K562 (cell line): ENCODE measurements around the gene WDR86. TPM values are rescaled to one million over a fixed set of nuclear protein-coding genes. Genes with fewer than 3 reads are reported as not detected.

Source experiments
- ARID1B ChIP-seq: fragments of 450-650 bp; IDR thresholded peaks from 2 replicates; pipeline ENCODE4 v1.6.1; 2016; ENCODE audit warnings: antibody characterized with exemption, mild to moderate bottlenecking, inconsistent platforms
- CBFA2T2 ChIP-seq: fragments of 450-650 bp; conservative IDR thresholded peaks from 2 replicates; pipeline ENCODE4 v1.6.1; 2017; ENCODE audit warnings: mild to moderate bottlenecking
- CUX1 ChIP-seq: fragments of 200-800 bp; sonication (Bioruptor generic); IDR thresholded peaks from 2 replicates; pipeline ENCODE4 v1.6.1; 2016; ENCODE audit warnings: missing genetic modification characterization, missing compliant biosample characterization
- ESRRA ChIP-seq: fragments of 450-650 bp; IDR thresholded peaks from 2 replicates; pipeline ENCODE4 v1.6.1; 2014; ENCODE audit warnings: low read depth, mild to moderate bottlenecking, moderate library complexity, borderline replicate concordance
- HIVEP1 ChIP-seq: fragments of 250-450 bp; sonication (Bioruptor Pico); IDR thresholded peaks from 2 replicates; pipeline ENCODE4 v1.4.0; 2020; ENCODE audit warnings: mild to moderate bottlenecking
- HMG20A ChIP-seq: fragments of 450-650 bp; formaldehyde crosslinking; conservative IDR thresholded peaks from 2 replicates; pipeline ENCODE4 v1.4.0; 2020; ENCODE audit warnings: mild to moderate bottlenecking, mixed read lengths
- KLF10 ChIP-seq: fragments of 250-450 bp; sonication (Bioruptor Pico); IDR thresholded peaks from 2 replicates; pipeline ENCODE4 v1.6.1; 2021; ENCODE audit warnings: matching md5 sums
- MAFG ChIP-seq: fragments of 450-650 bp; conservative IDR thresholded peaks from 2 replicates; pipeline ENCODE4 v1.6.1; 2016; ENCODE audit warnings: missing genetic modification characterization, missing compliant biosample characterization
- MCM7 ChIP-seq, 2 experiments: fragments of 450-650 bp; IDR thresholded peaks; 2 replicates each; pipeline ENCODE4 v1.6.1; 2016 to 2018
- MTA3 ChIP-seq: fragments of 450-650 bp; formaldehyde crosslinking; IDR thresholded peaks from 2 replicates; pipeline ENCODE4 v1.6.1; 2017; ENCODE audit warnings: mild to moderate bottlenecking, borderline replicate concordance
- MTF1 ChIP-seq: fragments of 250-450 bp; sonication (Bioruptor Pico); IDR thresholded peaks from 2 replicates; pipeline ENCODE4 v1.9.0; 2021; ENCODE audit warnings: moderate library complexity, mild to moderate bottlenecking, inconsistent platforms, borderline replicate concordance
- MYC ChIP-seq, 2 experiments: fragments of 250-450 bp in 1 of 2; sonication (Bioruptor Pico) in 1 of 2; IDR thresholded peaks; 2 replicates each; pipeline versions ENCODE4 v1.5.1 to v1.6.1; 2012 to 2021; ENCODE audit warnings: low read depth in 2 of 2, borderline replicate concordance in 1 of 2, improper control_type of control experiment in 1 of 2, low read length in 1 of 2, mild to moderate bottlenecking in 1 of 2, moderate library complexity in 1 of 2
- NELFE ChIP-seq: IDR thresholded peaks from 2 replicates; pipeline ENCODE4 v1.6.1; 2011; ENCODE audit warnings: mild to moderate bottlenecking; ENCODE audit not compliant: insufficient read depth, insufficient read length
- NONO ChIP-seq, 2 experiments: fragments of 200-400 bp in 1 of 2; fragments of 450-650 bp in 1 of 2; formaldehyde crosslinking in 1 of 2; IDR thresholded peaks; 2 replicates each; pipeline ENCODE4 v1.6.1; 2017; ENCODE audit warnings: low read depth in 2 of 2, mild to moderate bottlenecking in 2 of 2, moderate library complexity in 2 of 2, low read length in 1 of 2
- POLR3G ChIP-seq: IDR thresholded peaks from 2 replicates; pipeline ENCODE4 v1.6.1; 2011; ENCODE audit not compliant: insufficient read length, insufficient replicate concordance; ENCODE audit errors: extremely low read depth
- RFX1 ChIP-seq: fragments of 450-650 bp; IDR thresholded peaks from 2 replicates; pipeline ENCODE4 v1.6.1; 2016; ENCODE audit warnings: mild to moderate bottlenecking, moderate library complexity
- SIN3B ChIP-seq: fragments of 450-650 bp; IDR thresholded peaks from 2 replicates; pipeline ENCODE4 v1.6.1; 2017; ENCODE audit warnings: low read depth, mild to moderate bottlenecking, moderate library complexity
- SREBF1 ChIP-seq: fragments of 150-350 bp; IDR thresholded peaks from 2 replicates; pipeline ENCODE4 v1.6.1; 2014; ENCODE audit warnings: antibody characterized with exemption, low read depth, low read length, borderline replicate concordance
- SREBF2 ChIP-seq: sonication (generic); formaldehyde crosslinking; IDR thresholded peaks from 2 replicates; pipeline ENCODE4 v1.4.0; 2020; ENCODE audit warnings: mild to moderate bottlenecking, missing genetic modification reagents
- TBL1XR1 ChIP-seq, 2 experiments: IDR thresholded peaks; 2 replicates each; pipeline ENCODE4 v1.6.1; 2012; ENCODE audit warnings: improper control_type of control experiment in 2 of 2, low read length in 2 of 2, mild to moderate bottlenecking in 1 of 2
- ZKSCAN1 ChIP-seq: fragments of 150-350 bp; IDR thresholded peaks from 2 replicates; pipeline ENCODE4 v1.6.1; 2016; ENCODE audit warnings: low read depth, low read length
- ZNF224 ChIP-seq: sonication (generic); formaldehyde crosslinking; IDR thresholded peaks from 2 replicates; pipeline ENCODE4 v1.8.0; 2022; ENCODE audit warnings: mild to moderate bottlenecking, missing genetic modification reagents
- ZNF311 ChIP-seq: fragments of 250-450 bp; sonication (Bioruptor Pico); IDR thresholded peaks from 2 replicates; pipeline ENCODE4 v1.4.0; 2020; ENCODE audit warnings: mild to moderate bottlenecking, moderate library complexity
- ZNF699 ChIP-seq: fragments of 250-450 bp; sonication (Bioruptor Pico); IDR thresholded peaks from 2 replicates; pipeline ENCODE4 v1.8.0; 2021; ENCODE audit warnings: mild to moderate bottlenecking, moderate library complexity; ENCODE audit not compliant: insufficient replicate concordance
- ZNF75A ChIP-seq: fragments of 450-650 bp; formaldehyde crosslinking; IDR thresholded peaks from 2 replicates; pipeline ENCODE4 v1.4.0; 2020; ENCODE audit warnings: mild to moderate bottlenecking
- polyA plus RNA-seq, 8 experiments: library from polyadenylated mRNA; depleted of rRNA in 4 of 8; stranded (reverse) in 5 of 8; unstranded in 3 of 8; fragments of >200 nt; fragmentation: Nextera tagmentation in 2 of 8; fragmentation: Illumina TruSeq in 1 of 8; extraction: Ambion mirVana in 2 of 8; extraction: Trizol in 1 of 8; gene quantifications; 2 replicates each; pipeline versions ENCODE4 v1.2.1 to v1.2.3, GENCODE V29; 2011 to 2014; ENCODE audit warnings: inconsistent platforms in 1 of 8, missing spikeins in 1 of 8
- total RNA-seq, 7 experiments: library from RNA; depleted of rRNA in 6 of 7; stranded (reverse); fragments of >200 nt in 6 of 7; fragmentation: Illumina TruSeq in 2 of 7; extraction: Trizol in 2 of 7; gene quantifications; 2 replicates each; pipeline versions ENCODE4 v1.2.1 to v1.2.3, GENCODE V29; 2011 to 2021; ENCODE audit warnings: low replicate concordance in 1 of 7

The WDR86 gene
- total and polyA plus RNA-seq, 9 of the 15 experiments (the other 6 are each of a cell fraction or from before 2014, with no cell fraction given), result 0.24 TPM; not detected in 8

- no peak for TF ChIP-seq ZNF699 (CRISPR knock-in tag)
- TF ChIP-seq NELFE, result no peak
- no peak for TF ChIP-seq CBFA2T2
- TF ChIP-seq MTA3, result peak; percentile 61; the same call in 1 of the 2 replicates
- no peak; the same call in 1 of the 2 replicates for TF ChIP-seq ESRRA
- TF ChIP-seq SIN3B, result no peak
- no peak for TF ChIP-seq HMG20A (CRISPR knock-in tag)
- TF ChIP-seq ZNF75A, result no peak
- TF ChIP-seq TBL1XR1 (IDR thresholded peaks at IDR 0.05; ENCODE audit: low read length in 2 of 2), result no peak
- no peak for TF ChIP-seq POLR3G
- TF ChIP-seq ARID1B, result no peak
- no peak for TF ChIP-seq RFX1
- no peak for TF ChIP-seq MCM7 (IDR thresholded peaks at IDR 0.05)
- no peak for TF ChIP-seq NONO (IDR thresholded peaks at IDR 0.05; ENCODE audit: low read depth in 2 of 2, low read length in 1 of 2)
- TF ChIP-seq ZNF224, result no peak
- peak; percentile 34; the same call in 1 of the 2 replicates for TF ChIP-seq SREBF2 (CRISPR knock-in tag)
- no peak for TF ChIP-seq MTF1 (CRISPR knock-in tag)
- TF ChIP-seq MAFG, result no peak
- TF ChIP-seq SREBF1, result no peak
- TF ChIP-seq MYC (IDR thresholded peaks at IDR 0.05; ENCODE audit: low read depth, low read length), result no peak
- TF ChIP-seq MYC (CRISPR knock-in tag; IDR thresholded peaks at IDR 0.05; ENCODE audit: borderline replicate concordance, low read depth), result no peak
- TF ChIP-seq CUX1 (CRISPR knock-in tag), result no peak
- no peak for TF ChIP-seq KLF10 (CRISPR knock-in tag)
- TF ChIP-seq ZNF311 (CRISPR knock-in tag), result no peak
- TF ChIP-seq HIVEP1 (CRISPR knock-in tag), result no peak
- TF ChIP-seq ZKSCAN1, result no peak
Measured at GRCh38 chr7:151448261-151449252, 38.7 kb upstream of the WDR86 start (continued).
